ENCODE data around the gene PAFAH2.
A peak's percentile ranks its signal among the peaks of the same experiment; 100 is the strongest.
"Not testable (repeated sequence)": the region's sequence is repeated elsewhere in the genome, so short reads cannot be mapped to it uniquely, and the experiment has no call there.

Gene PAFAH2

DNA sequence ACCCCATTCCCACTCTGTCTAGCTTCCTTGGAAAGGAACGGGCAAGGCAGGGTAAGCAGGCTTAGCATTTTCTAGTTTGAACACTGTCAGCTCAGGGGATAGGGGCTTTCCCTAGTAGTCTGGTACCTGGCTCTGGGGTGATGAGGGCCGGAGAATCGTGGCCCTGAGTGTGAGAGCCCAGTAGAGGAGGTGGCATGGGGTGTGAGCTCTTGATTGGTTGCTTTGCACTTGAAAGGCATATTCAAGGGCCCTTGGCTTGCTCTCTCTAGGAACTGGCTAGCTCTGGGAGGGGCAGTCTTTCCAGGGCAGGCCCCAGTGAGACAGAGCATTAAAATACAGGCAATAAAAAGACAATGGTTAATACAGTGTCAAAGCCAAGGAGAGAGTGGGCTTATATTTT lies 13.0 kb upstream of the PAFAH2 start:
- DNase-seq = peak; percentile 66

GRCh38 chr1:26009796-26010447 lies 12.1 kb upstream of the PAFAH2 start:
- peak; percentile 63 for DNase-seq

GRCh38 chr1:26006710-26007109 lies 8.8 kb upstream of the PAFAH2 start:
- DNase-seq = no peak

DNA sequence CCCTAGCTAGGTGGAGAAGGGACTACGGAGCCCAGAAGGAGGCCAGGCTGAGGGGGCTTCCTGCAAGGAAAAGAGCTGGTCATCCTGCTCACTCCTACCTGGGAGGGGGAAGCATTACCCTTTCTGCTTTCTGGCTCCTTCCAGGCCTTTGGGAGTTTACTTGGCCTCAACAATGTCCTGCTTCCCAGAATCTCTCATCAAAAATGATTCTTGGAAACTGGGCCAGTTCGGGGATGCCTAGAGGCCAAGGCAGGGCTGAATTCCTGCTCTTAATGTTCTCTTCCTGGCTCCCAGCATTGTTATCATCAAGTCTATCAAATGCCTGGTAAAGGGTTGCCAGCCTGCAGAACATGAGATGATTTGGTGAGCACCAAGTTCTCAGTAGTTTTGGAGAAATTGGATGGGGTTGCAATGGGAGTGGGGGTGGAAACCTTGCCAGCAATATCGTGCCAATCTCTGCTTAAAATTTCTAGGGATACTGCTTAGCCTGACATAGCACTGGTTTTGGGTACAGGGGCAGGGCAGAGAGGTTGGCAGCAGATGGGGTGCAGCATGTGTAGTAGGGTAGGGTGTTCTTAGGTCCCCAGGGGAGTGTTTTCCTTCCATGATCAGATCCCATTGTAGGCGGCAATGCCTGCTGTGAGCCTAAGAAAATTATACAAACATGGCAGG lies 7.7 kb upstream of the PAFAH2 start:
- no peak for DNase-seq

DNA sequence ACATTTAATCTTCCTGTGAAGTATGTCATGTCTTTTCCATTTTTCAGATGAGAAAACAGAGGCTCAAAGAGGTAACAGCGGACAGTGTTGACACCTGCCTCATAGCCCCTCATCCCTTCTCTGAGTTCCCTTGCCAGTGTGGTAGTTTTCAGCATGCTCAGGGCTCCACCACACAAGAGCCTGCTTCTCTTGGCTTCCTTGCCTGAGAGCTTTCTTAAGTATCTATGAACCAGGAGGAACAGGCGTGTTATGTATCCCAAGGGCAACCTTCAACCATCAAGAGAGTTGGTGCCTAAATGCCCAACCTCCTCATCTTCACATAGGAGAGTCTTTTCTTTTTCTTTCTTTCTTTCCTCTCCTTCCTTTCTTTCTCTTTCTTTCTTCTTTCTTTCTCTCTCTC lies 5.9 kb upstream of the PAFAH2 start:
- no peak for DNase-seq

DNA sequence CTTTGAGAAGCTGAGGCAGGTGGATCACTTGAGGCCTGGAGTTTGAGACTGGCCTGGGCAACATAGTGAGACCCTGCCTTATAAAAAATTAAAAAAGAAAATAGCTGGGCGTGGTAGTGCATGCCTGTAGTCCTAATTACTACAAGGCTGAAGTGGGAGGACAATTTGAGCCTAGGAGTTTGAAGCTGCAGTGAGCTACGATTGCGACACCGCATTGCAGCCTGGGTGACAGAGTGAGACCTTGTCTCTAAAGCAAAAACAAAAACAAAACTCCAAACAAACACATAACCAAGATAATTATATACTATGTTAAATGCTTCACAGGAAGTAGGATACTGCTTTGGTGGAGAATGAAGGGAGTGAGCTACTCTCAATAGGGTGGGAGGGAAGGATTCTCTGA lies 5.4 kb upstream of the PAFAH2 start:
- no peak for DNase-seq

DNA sequence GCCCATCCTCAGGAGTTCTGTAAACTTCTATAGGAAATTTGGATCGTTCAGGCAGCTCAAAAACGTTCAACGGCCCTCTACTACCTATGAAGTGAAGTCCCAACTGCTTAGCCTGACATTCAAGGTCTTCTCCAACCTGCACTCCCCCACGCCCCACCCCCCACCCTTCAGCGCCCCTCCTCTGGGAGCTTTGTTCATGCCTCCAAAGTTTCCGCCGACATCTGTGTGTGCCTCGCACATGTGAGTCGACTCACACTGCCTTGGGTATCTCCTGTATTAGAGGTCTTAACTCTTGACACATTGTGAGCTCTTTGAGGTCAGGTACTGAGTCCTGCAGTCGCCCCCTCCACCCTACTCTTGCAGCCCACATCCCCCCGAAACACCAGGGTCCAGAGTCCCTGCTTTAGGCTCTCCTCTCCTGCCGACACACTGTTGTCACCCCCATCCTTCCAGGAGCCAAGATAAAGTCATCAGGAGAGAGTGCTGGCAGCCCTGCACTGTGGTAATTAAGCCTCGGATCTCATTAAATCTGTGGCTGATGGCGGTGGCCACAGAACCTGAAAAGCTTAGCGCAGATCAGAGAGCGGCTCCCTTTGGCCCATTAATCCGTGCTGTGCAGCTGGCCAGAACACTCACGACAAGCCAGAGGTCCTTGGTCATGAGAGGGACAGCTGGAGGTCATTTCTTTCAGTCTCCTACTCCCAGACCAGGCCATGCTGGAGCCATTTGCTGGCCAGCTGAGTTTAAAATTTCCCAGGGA lies 1.4 kb upstream of the PAFAH2 start:
- no peak for DNase-seq

DNA sequence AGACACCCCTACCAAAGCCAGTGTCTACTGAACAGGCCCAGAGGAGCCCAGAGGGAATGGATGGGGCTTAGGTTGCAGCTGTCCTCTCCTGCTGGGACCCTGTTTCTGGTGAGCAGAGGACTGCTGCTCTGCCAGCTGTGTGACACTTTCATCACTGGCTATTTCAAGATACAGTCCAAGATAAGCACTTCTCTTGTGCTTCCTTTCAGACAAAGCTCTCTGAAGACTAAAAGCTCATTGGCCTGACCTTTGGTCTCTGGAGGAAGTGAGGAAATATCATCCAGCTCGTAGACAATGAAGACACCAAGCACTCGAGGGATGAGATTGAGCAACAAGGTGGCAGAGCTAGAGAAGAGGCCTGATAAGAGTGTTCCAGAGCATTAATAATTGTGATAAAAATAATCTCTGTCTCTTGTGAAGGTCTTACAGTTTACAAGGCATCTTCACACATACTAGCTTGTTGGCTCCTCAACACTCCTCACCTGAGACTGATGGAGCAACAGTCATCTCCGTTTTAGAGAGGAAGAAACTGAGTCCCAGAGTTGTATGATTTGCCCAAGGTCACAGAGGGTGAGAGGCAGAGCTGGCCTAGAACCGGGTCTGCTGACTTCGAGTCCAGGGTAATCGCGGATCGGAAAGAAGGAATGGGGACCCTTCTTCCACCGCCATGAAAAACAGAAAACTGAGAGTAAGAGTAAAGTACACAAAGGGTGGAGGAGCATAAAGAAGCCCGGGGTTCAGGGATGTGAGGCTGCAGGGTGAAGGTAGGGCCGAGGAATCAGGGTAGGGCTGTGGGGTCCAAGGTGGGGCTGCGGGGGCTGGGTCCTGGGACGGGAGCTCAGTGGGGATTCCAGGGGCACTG lies 666 bp downstream of the PAFAH2 start:
- peak; percentile 52 for DNase-seq

- no peak for DNase-seq
Observed at GRCh38 chr1:25994402-25995150, 3.3 kb downstream of the PAFAH2 start.

GRCh38 chr1:25993197-25993951 lies 4.5 kb downstream of the PAFAH2 start:
- DNase-seq = no peak

DNA sequence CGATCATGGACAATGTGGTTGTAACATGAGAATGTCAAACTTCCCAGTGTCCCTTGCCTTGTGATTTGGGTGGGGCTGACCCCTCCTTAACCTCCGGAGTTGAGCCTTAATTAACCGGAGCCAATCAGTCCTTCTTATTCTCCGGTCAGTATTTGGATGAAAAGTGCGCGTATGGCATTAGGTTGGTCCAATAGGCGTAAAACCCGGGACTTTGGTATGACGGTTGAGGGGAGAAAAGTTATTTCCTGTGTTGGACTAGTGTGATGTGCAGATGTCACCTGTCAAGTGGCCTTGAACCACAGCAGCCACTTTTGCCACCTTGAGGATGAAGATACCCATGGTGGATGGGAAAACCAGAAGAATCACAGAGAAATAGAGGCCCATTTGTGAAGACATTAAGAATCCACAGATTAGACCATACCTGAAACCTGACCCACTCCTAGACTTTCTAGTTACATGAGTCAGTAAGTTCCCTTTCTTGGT lies 5.1 kb downstream of the PAFAH2 start:
- DNase-seq = no peak

GRCh38 chr1:25991937-25992688 lies 5.8 kb downstream of the PAFAH2 start:
- DNase-seq = no peak

GRCh38 chr1:25990702-25991395 lies 7.0 kb downstream of the PAFAH2 start:
- DNase-seq = no peak

DNA sequence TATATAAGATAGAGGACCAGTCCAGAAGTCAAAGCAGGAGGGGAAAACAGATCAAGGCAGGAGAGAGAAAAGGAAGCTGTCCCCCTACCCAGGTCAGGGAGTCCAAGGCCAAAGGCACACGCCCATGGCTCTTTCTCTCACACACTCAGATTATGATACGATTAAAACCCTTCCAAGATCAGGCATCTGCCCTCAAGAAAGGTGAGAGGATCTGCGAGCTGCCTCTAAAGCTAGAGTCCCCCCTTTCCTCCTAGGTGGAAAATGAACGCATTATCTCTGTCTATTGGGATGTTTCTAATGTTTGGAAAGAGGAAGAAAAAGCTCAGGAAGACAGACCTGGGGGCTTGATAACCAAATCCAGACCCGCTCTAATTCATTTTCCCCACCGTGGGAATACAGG lies 7.6 kb downstream of the PAFAH2 start:
- DNase-seq = no peak

DNA sequence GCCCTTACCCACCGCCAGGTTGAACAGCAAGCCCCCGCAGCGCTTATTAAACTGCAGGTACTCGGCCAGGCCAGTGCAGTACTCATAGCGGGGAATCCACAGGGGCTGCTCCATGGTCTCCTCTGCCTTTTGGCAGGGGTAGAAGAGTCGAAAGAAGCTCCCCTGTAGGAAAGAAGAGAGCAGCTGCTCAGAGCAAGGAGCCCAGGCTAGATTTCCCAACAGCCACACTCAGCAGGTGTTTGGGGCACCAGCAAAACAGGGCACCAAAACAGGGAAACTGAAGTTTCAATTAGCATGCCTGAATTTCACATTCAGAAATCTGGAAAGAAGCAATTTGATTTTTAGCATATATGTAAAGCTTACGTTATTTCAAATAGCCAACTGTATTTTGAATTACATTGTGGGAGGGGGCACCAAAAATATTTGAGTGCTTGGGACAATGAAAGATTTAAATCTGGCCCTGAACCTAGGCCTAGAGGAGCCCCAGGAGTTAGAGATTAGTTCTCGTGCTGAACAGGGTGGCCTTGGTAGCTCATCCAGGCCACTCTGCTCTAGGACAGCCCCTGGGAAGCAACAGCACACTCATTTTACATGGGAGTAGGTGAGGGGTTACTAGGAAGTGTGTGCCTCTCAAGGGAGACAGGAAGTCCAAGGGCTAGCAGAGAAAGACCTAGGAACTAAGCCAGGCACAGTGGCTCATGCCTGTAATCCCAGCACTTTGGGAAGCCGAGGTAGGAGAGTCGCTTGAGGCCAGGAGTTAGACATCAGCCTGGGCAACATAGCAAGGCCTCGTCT lies 8.2 kb downstream of the PAFAH2 start:
- DNase-seq = no peak

DNA sequence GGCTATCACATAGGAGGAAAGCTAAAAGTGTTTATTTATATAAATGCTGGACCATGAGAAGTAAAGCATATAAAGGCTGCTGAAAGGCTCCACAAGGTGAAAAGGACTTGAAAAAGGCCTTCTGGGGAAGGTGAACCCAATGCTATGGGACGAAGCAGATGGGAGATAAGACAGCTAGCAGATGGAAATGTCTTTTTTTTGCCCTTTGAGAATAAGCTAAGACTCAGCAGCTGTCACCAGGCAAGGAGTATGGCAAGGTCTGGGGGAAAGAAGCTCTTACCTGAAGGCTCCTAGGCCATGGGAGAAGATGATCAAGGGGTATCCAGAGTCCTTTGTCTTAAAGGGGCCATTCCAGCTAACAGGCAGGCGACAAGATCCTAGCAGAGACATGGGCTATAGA lies 9.9 kb downstream of the PAFAH2 start:
- no peak for DNase-seq

GRCh38 chr1:25986773-25987172 lies 11.1 kb downstream of the PAFAH2 start:
- not testable (repeated sequence) for DNase-seq

GRCh38 chr1:25985670-25986069 lies 12.2 kb downstream of the PAFAH2 start:
- no peak for DNase-seq

- DNase-seq = no peak
Observed at GRCh38 chr1:25985171-25985570, 12.7 kb downstream of the PAFAH2 start.

Measured in DMS53 (cell line).